ENCODE results near the gene SMYD3.
"Not testable (repeated sequence)": the region's sequence is repeated elsewhere in the genome, so short reads cannot be mapped to it uniquely, and the experiment has no call there.

The SMYD3 gene

GRCh38 chr1:246035060-246035541, 472.0 kb downstream of the SMYD3 start:
- H3K79me2 ChIP-seq (ENCODE audit: control insufficient read depth, insufficient read depth, low read length, unreplicated experiment) = no peaks in the 10 kb centered on the region
- no peak overlapping the region for H2AFZ ChIP-seq (ENCODE audit: low read length, unreplicated experiment)
- H3K4me1 ChIP-seq (ENCODE audit: control insufficient read depth, insufficient read depth, low read length, unreplicated experiment) = no peaks in the 10 kb centered on the region
- H3K36me3 ChIP-seq (ENCODE audit: insufficient read depth, low read length) = no peaks in the 10 kb centered on the region
- H3K27ac ChIP-seq (ENCODE audit: low read depth, low read length) = no peak overlapping the region
- no peaks in the 10 kb centered on the region for H3K27me3 ChIP-seq (ENCODE audit: insufficient read depth, low read length)
- peak overlapping the region; percentile 32; the same call in 1 of the 2 replicates for H3K4me3 ChIP-seq (ENCODE audit: low read depth, low read length)

GRCh38 chr1:246034630-246035029, 472.4 kb downstream of the SMYD3 start:
- Histone ChIP-seq H3K4me1 (ENCODE audit: control insufficient read depth, insufficient read depth, low read length, unreplicated experiment) (no peaks in the 10 kb centered on the region), H3K36me3 (ENCODE audit: insufficient read depth, low read length) (no peaks in the 10 kb centered on the region), H3K27me3 (ENCODE audit: insufficient read depth, low read length) (no peaks in the 10 kb centered on the region), H3K4me3 (ENCODE audit: low read depth, low read length) (no peak overlapping the region), H3K79me2 (ENCODE audit: control insufficient read depth, insufficient read depth, low read length, unreplicated experiment) (no peaks in the 10 kb centered on the region), H2AFZ (ENCODE audit: low read length, unreplicated experiment) (no peak overlapping the region), H3K27ac (ENCODE audit: low read depth, low read length) (no peak overlapping the region)

GRCh38 chr1:246032984-246033383, 474.1 kb downstream of the SMYD3 start:
- Histone ChIP-seq H3K36me3 (ENCODE audit: insufficient read depth, low read length) (no peaks in the 10 kb centered on the region), H3K27ac (ENCODE audit: low read depth, low read length) (no peak overlapping the region), H3K27me3 (ENCODE audit: insufficient read depth, low read length) (no peaks in the 10 kb centered on the region), H3K4me3 (ENCODE audit: low read depth, low read length) (no peak overlapping the region), H2AFZ (ENCODE audit: low read length, unreplicated experiment) (no peak overlapping the region), H3K79me2 (ENCODE audit: control insufficient read depth, insufficient read depth, low read length, unreplicated experiment) (no peaks in the 10 kb centered on the region), H3K4me1 (ENCODE audit: control insufficient read depth, insufficient read depth, low read length, unreplicated experiment) (no peaks in the 10 kb centered on the region)

GRCh38 chr1:246032031-246032551, 475.0 kb downstream of the SMYD3 start:
- H3K4me3 ChIP-seq (ENCODE audit: low read depth, low read length) = no peak overlapping the region
- H2AFZ ChIP-seq (ENCODE audit: low read length, unreplicated experiment) = no peak overlapping the region
- H3K27me3 ChIP-seq (ENCODE audit: insufficient read depth, low read length) = no peaks in the 10 kb centered on the region
- no peaks in the 10 kb centered on the region for H3K4me1 ChIP-seq (ENCODE audit: control insufficient read depth, insufficient read depth, low read length, unreplicated experiment)
- H3K36me3 ChIP-seq (ENCODE audit: insufficient read depth, low read length) = no peaks in the 10 kb centered on the region
- H3K27ac ChIP-seq (ENCODE audit: low read depth, low read length) = no peak overlapping the region
- H3K79me2 ChIP-seq (ENCODE audit: control insufficient read depth, insufficient read depth, low read length, unreplicated experiment) = no peaks in the 10 kb centered on the region

- H3K36me3 ChIP-seq (ENCODE audit: insufficient read depth, low read length) = no peaks in the 10 kb centered on the region
Measured at GRCh38 chr1:246029616-246030015, 477.5 kb downstream of the SMYD3 start.

GRCh38 chr1:246024118-246024517, 483.0 kb downstream of the SMYD3 start:
- not testable (repeated sequence) for H3K27ac ChIP-seq (ENCODE audit: low read depth, low read length); H3K79me2 ChIP-seq (ENCODE audit: control insufficient read depth, insufficient read depth, low read length, unreplicated experiment); H2AFZ ChIP-seq (ENCODE audit: low read length, unreplicated experiment); H3K4me1 ChIP-seq (ENCODE audit: control insufficient read depth, insufficient read depth, low read length, unreplicated experiment); H3K36me3 ChIP-seq (ENCODE audit: insufficient read depth, low read length); H3K27me3 ChIP-seq (ENCODE audit: insufficient read depth, low read length); H3K4me3 ChIP-seq (ENCODE audit: low read depth, low read length)

More at GRCh38 chr1:246029616-246030015, 477.5 kb downstream of the SMYD3 start:
- no peaks in the 10 kb centered on the region for H3K27me3 ChIP-seq (ENCODE audit: insufficient read depth, low read length)
- no peak overlapping the region for H3K4me3 ChIP-seq (ENCODE audit: low read depth, low read length)
- H2AFZ ChIP-seq (ENCODE audit: low read length, unreplicated experiment) = no peak overlapping the region
- no peaks in the 10 kb centered on the region for H3K4me1 ChIP-seq (ENCODE audit: control insufficient read depth, insufficient read depth, low read length, unreplicated experiment)
- H3K27ac ChIP-seq (ENCODE audit: low read depth, low read length) = no peak overlapping the region
- no peaks in the 10 kb centered on the region for H3K79me2 ChIP-seq (ENCODE audit: control insufficient read depth, insufficient read depth, low read length, unreplicated experiment)

- Histone ChIP-seq H3K36me3 (ENCODE audit: insufficient read depth, low read length) (no peaks in the 10 kb centered on the region), H3K27me3 (ENCODE audit: insufficient read depth, low read length) (no peaks in the 10 kb centered on the region), H3K79me2 (ENCODE audit: control insufficient read depth, insufficient read depth, low read length, unreplicated experiment) (no peaks in the 10 kb centered on the region), H2AFZ (ENCODE audit: low read length, unreplicated experiment) (no peak overlapping the region), H3K27ac (ENCODE audit: low read depth, low read length) (no peak overlapping the region), H3K4me1 (ENCODE audit: control insufficient read depth, insufficient read depth, low read length, unreplicated experiment) (no peaks in the 10 kb centered on the region), H3K4me3 (ENCODE audit: low read depth, low read length) (no peak overlapping the region)
Measured at GRCh38 chr1:246020211-246020954, 486.7 kb downstream of the SMYD3 start.

- no peak overlapping the region for H2AFZ ChIP-seq (ENCODE audit: low read length, unreplicated experiment)
- no peaks in the 10 kb centered on the region for H3K79me2 ChIP-seq (ENCODE audit: control insufficient read depth, insufficient read depth, low read length, unreplicated experiment)
- H3K27me3 ChIP-seq (ENCODE audit: insufficient read depth, low read length) = no peaks in the 10 kb centered on the region
- no peak overlapping the region for H3K4me3 ChIP-seq (ENCODE audit: low read depth, low read length)
- no peaks in the 10 kb centered on the region for H3K36me3 ChIP-seq (ENCODE audit: insufficient read depth, low read length)
- no peak overlapping the region for H3K27ac ChIP-seq (ENCODE audit: low read depth, low read length)
- no peaks in the 10 kb centered on the region for H3K4me1 ChIP-seq (ENCODE audit: control insufficient read depth, insufficient read depth, low read length, unreplicated experiment)
Measured at GRCh38 chr1:246018146-246018545, 488.9 kb downstream of the SMYD3 start.

GRCh38 chr1:246012341-246012740, 494.7 kb downstream of the SMYD3 start:
- Histone ChIP-seq H3K27ac (ENCODE audit: low read depth, low read length) (no peak overlapping the region), H3K27me3 (ENCODE audit: insufficient read depth, low read length) (no peaks in the 10 kb centered on the region), H3K36me3 (ENCODE audit: insufficient read depth, low read length) (no peaks in the 10 kb centered on the region), H3K4me1 (ENCODE audit: control insufficient read depth, insufficient read depth, low read length, unreplicated experiment) (no peaks in the 10 kb centered on the region), H3K4me3 (ENCODE audit: low read depth, low read length) (no peak overlapping the region), H3K79me2 (ENCODE audit: control insufficient read depth, insufficient read depth, low read length, unreplicated experiment) (no peaks in the 10 kb centered on the region), H2AFZ (ENCODE audit: low read length, unreplicated experiment) (no peak overlapping the region)

- Histone ChIP-seq H3K4me3 (ENCODE audit: low read depth, low read length) (no peak overlapping the region), H3K27ac (ENCODE audit: low read depth, low read length) (no peak overlapping the region), H3K27me3 (ENCODE audit: insufficient read depth, low read length) (no peaks in the 10 kb centered on the region), H3K4me1 (ENCODE audit: control insufficient read depth, insufficient read depth, low read length, unreplicated experiment) (peaks cover 4% of the 10 kb centered on the region), H3K79me2 (ENCODE audit: control insufficient read depth, insufficient read depth, low read length, unreplicated experiment) (no peaks in the 10 kb centered on the region), H3K36me3 (ENCODE audit: insufficient read depth, low read length) (no peaks in the 10 kb centered on the region), H2AFZ (ENCODE audit: low read length, unreplicated experiment) (no peak overlapping the region)
Measured at GRCh38 chr1:246010386-246010785, 496.7 kb downstream of the SMYD3 start.

- H3K27ac ChIP-seq (ENCODE audit: low read depth, low read length) = no peak overlapping the region
- no peak overlapping the region for H2AFZ ChIP-seq (ENCODE audit: low read length, unreplicated experiment)
- H3K27me3 ChIP-seq (ENCODE audit: insufficient read depth, low read length) = no peaks in the 10 kb centered on the region
- H3K4me3 ChIP-seq (ENCODE audit: low read depth, low read length) = no peak overlapping the region
- peaks cover 15% of the 10 kb centered on the region for H3K4me1 ChIP-seq (ENCODE audit: control insufficient read depth, insufficient read depth, low read length, unreplicated experiment)
- H3K79me2 ChIP-seq (ENCODE audit: control insufficient read depth, insufficient read depth, low read length, unreplicated experiment) = no peaks in the 10 kb centered on the region
- H3K36me3 ChIP-seq (ENCODE audit: insufficient read depth, low read length) = no peaks in the 10 kb centered on the region
Measured at GRCh38 chr1:246008363-246008831, 498.7 kb downstream of the SMYD3 start.
